AG08395 (cell line): ENCODE measurements around the gene TMEM178A.
"Not testable (repeated sequence)": the region's sequence is repeated elsewhere in the genome, so short reads cannot be mapped to it uniquely, and the experiment has no call there.

Source experiments
- DNase-seq: peaks from one replicate; pipeline ENCODE4 v3.0.0; 2012; ENCODE audit warnings: mixed read lengths, low spot score

TMEM178A gene

GRCh38 chr2:39648580-39648979 lies 17.1 kb upstream of the TMEM178A start:
- no peak for DNase-seq

DNA sequence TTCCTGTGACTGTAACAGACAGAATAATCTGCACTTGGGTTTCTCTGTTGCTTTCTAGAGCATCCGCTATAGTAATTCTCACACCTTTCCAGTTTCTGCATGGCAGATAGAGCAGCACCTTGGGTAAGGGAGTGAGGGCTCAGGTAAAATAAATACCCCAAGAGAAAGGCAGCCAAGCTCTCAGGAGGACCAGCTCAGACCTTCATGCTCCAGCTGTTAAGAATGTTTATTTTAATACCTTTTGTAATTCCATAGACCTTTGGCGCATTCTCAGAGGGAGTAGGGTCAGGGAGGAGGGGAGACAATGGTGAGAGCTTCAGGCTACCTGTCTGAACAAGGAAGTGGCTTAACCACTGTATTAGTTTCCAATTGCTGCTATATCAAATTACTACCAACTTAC lies 16.2 kb upstream of the TMEM178A start:
- DNase-seq = no peak

- DNase-seq = no peak
These were observed 15.2 kb upstream of the TMEM178A start for GRCh38 chr2:39650468-39650867.

- DNase-seq = not testable (repeated sequence)
These were observed 9.5 kb upstream of the TMEM178A start for GRCh38 chr2:39656215-39656614.

DNA sequence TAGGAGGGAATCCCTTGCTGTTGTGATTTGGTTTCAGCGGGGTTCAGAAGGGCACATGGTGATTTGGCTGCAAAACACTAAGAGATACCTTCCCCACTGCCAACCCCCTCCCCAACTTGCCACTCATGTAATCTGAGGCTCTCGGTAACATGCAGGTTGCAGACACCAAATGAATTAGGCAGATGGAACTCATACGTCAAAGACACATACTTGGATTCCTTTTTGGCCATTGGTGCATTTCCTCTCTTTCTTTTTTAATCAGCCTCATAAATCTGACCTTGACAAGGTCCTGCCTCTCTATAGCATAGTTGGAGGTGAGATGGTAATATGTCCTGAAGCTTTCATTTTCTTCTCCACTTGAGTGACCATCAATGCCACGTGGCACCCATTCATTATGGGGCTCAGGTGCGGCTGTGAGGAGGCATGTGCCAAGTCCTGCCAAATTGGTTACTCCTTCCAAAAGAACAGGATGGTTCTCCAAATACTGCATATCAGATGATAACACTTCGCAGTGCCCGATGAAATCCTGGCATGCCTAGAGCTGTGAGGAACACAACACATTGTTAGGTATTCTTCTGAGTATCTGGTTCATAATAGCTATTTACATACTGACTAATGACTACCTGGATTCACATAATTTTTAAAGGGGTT lies 8.3 kb upstream of the TMEM178A start:
- DNase-seq = no peak

- no peak for DNase-seq
These were observed 7.3 kb upstream of the TMEM178A start for GRCh38 chr2:39658371-39658770.

DNA sequence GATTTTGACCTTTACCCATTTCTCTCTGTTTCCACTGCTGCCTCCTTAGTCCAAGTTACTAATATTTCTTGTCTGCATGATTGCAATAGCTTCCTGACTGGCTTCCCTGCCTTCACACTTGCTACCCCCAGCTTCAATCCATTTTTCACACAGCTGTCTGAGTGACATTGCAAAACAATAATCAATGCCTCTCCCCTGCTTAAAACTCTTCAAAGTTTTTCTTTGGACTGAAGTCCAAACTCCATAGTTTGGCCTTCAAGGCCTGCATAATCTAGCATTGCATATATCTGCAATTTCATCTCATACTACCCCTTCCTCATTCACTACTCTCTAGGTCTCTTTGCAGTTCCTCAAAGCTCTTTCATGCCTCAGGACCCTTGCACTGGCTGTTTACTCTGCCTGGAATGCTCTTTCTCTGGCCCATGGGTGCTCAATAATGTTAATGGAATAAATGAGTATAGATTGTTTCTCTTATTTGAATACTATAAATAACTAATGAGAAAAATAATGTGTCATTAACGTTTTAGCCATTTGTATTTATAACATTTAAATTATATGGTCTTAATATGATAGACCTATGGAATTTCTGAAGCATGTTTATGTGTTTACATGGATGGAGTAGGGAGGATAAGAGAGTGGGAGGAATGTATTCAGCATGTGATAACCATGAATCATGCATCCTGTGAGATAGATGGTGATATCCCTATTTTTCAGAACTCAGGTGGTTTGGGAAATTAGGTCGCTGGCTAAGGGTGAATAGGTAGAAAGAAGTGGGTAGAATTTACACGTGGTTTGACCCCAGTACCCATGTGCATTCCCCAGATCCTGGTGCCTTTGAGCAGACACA lies 5.7 kb upstream of the TMEM178A start:
- no peak for DNase-seq

- no peak for DNase-seq
These were observed 5.0 kb upstream of the TMEM178A start for GRCh38 chr2:39660612-39661236.

DNA sequence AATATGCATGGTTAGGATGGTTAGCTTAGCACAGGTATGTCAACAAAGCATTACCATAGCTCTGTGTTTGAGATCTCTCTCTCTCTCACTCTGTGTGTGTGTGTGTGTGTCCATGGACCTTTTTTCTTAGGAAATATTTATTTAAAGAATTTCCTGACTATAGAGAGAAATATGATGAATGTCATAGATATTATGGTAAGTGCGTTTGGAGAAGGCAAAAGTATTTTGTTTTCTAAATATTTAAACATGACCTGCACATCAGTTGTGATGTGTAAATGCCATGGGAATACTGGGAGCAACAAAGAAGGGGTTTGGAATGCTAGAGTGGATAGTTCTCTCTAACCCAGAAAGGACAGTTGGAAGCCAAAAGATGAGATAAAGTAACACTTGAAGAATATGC lies 3.9 kb upstream of the TMEM178A start:
- DNase-seq = no peak

DNA sequence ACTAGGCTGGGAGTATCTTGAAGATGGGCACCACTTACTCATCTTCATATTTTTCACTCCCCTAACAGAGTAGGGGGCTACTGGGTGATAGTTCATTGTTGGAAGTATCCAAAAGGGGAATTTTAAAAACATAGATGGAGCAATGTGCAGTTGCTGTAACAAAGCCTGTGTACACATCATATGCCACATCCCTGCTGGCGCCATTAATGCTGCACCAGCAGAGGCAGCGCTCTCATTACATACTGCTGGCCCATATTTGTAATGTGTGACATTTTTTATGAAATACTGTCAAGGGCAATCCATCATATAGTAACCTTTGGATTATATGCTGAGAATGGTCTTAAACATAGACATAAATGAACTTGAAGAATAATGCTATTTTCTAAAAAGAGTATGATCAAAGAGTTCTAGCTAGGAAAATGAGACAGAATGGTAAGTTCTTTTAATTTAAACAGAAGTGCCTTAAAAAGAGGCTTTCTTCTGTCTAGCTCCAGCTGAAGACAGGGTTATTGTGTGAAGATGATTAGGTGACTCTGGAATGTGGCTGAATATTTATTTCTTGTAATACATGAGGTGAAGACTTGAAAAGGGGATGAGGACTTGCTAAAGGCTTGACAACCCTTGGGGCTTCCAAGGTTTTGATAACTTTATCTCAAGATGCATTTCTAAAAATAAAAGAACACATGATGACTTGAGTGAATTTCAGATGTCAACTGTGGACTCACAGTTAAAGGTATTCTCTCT lies 2.4 kb upstream of the TMEM178A start:
- no peak for DNase-seq

DNA sequence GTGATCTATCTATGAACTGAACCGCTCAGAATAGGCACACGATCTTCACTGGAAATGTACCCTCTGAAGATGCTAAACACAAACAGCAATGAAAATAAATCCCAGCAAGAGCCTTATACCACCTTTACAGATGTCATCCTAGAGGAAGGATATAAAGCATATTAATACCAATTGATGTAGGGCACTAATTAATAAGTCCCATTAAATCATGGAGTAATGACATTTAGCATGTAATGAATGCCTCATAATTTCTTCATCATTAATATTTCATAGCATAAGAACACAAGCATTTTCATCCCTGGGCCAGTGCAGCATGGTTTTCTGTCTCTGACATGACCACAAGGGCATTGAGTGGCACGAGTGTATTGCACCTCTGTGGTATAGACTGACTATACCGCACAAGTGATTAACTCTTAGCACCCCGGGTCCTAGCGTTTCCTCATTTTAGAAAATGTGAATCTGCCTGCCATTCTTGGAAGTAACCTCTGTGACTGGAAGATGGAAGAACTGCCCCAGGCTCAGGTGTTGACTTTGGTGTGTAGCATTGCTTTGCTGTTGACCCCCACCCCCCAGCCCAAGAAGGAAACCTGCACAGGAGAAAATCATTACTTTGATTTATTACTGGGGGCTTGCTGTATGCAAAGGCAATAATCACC lies 1.4 kb upstream of the TMEM178A start:
- DNase-seq = no peak

DNA sequence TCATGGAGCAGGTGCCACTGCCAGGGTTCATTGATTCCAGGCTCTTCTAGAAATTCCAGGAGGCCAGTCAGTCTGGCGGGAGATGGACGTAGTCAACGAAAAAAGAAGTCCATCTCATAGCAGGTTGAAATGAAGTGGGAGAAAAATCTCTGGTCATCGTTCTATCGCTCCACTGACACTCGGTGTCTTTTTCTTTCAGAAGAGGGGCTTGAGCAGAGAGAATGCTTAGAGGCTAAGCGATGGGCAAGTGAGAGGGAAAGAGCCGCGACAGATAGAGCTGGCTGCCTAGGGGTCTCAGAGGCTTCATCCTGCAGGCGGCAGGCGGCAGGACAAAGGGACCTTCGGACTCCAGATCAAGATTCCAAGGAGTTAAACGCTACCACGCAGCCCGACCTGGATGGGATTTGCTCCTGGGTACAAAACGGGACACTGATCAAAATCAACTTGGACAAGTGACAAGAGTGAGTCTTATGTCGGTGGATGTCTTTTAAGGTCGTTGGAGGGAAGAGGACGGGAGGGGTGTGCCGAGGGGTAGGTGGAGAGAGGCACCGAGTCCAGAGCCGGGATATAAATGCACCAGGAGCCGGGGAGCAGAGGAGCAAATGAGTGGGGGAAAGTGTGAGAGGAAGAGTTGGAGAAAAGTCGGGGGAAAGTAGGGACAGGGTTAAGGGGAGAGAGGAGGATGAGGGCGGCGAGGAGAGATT lies 677 bp upstream of the TMEM178A start:
- DNase-seq = no peak

DNA sequence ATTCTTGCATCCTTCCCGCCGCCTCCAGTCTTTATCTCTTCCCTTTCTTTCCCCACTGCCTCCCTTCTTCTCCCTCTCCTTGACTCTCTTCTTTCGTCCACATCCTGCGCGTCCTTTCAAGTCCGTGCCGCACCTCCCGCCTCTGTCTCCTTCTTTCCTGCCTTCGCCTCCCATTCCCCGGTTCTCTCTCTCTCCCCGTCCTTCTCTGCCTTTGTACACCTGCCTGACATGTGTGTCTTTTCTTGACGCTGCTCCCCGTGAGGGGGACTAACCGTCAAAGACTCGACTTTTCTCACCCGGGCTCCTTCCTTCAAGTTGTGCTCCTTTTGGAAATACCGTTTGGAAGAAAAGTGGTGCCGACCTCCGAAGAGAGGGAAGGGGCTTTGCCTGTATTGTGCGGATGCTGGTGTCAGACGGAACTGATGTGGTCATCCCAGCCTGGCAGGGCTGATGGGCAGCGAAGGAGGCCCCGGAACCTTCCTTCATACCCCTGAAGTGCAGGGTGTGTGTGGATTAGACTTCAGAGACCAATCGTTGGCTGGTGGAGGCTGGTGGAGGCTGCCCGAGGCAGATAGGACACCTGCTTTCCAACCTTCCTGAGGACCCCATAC lies 879 bp downstream of the TMEM178A start:
- DNase-seq = peak; percentile 21

DNA sequence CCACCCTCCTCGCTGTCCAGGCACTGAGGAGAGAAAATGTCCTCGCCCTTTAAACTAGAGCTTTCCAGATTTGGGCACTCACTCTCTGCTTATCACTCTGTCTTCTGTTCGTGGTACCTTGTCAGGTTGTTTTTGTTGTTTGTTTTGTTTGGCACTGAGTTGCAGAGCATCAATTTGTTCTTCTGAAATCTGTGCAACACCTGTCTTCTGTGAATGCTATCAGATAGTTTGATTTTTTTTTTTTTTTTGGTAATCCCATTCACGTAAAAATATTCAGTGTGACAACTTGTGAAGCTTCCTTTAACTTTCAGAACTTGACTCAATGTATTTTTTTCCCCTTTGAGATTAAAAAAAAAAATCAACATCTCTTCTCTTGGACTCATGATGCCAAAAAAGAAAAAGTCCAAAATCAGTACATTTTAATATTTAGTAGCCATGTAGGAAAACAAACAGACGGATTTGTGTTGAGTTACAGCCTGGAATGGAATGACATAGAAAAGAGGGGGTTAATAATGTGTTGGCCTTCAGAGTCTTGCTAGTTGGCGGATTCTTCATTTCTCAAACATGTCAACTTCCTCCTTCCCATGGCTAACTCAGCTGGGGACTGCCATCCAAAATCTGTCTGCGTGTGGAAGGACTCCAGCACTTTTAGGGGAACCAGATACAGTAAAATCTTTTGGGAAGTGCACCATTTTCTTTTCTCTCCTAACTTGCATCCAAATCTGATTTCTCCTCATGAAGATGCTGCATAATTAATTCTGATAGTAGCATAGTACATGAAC lies 1.6 kb downstream of the TMEM178A start:
- DNase-seq = no peak

- DNase-seq = no peak
These were observed 2.2 kb downstream of the TMEM178A start for GRCh38 chr2:39667886-39668276.

DNA sequence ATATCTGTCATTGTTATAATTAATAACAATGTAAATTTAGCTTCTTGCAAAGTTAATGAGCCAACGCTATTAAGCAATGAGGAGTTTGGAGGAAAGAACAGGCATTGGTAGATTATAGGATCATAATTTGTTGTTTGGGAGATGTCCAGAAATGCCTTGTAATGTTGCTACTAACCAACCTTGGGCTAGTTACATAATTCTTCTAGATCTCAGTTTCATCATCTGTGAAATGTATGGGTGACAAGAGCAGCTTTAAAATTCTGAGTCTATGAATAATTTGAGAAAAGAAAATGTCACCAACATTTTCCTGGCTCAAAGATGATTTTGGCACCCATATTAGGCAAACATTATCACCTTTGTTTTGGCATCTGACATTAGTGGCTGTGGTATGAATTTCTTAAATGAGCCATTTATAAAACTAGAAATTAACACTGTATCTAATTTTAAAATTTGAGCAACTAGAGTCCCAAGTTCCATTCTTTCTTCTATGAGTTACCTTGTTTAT lies 2.9 kb downstream of the TMEM178A start:
- DNase-seq = no peak

- no peak for DNase-seq
These were observed 5.9 kb downstream of the TMEM178A start for GRCh38 chr2:39671604-39672003.

- DNase-seq = no peak
These were observed 7.3 kb downstream of the TMEM178A start for GRCh38 chr2:39673018-39673417.

DNA sequence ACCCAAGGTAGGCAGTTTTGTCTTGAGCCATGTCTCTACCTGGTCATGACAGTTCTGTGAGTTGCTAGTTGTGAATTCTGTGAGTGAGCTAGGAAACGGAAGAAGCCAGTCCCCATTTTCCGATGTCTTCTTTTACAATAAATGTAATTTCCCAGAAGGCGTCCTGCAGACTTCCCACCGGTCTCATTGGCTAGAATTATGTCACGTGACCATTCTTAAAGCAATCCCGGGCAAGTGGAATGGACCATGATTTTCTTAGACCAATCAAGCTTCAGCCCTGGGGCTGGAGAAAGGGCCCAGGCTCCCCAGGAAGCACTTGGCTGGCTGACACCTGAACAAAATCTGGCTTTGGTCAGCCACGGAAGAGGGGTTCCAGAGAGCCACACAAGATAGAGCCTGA lies 10.6 kb downstream of the TMEM178A start:
- no peak for DNase-seq

- no peak for DNase-seq
These were observed 12.5 kb downstream of the TMEM178A start for GRCh38 chr2:39678170-39678569.
